ENCODE results near the gene CAMP. TPM values are rescaled to one million over a fixed set of nuclear protein-coding genes. Genes with fewer than 3 reads are reported as not detected.

CAMP gene
- total and polyA plus RNA-seq, 8 donors = 0.87 to 1.4 (median 0.92) TPM; not detected in 5

- 14 to 29% (median 27%) methylated on average over 6 of the region's 6 CpGs for WGBS, 5 donors
- DNase-seq = peak; percentile 72 to 83
- no peaks in the 10 kb centered on the region for H3K36me3 ChIP-seq
- H3K4me1 ChIP-seq = peaks cover 8 to 29% (median 18%) of the 10 kb centered on the region in 4 donors
- H3K27ac ChIP-seq = peak overlapping the region; percentile 11 to 67 (median 53)
- H3K9me3 ChIP-seq = no peaks in the 10 kb centered on the region
- peak overlapping the region in 1 of 4 donors; percentile 24 for H3K4me3 ChIP-seq
- TF ChIP-seq EP300 (IDR thresholded peaks at IDR 0.05) (no peak), POLR2A (IDR thresholded peaks at IDR 0.05) (no peak), POLR2AphosphoS5 (IDR thresholded peaks at IDR 0.05) (peak in 1 of 3 donors; percentile 22)
- TF ChIP-seq, protein P1, sequence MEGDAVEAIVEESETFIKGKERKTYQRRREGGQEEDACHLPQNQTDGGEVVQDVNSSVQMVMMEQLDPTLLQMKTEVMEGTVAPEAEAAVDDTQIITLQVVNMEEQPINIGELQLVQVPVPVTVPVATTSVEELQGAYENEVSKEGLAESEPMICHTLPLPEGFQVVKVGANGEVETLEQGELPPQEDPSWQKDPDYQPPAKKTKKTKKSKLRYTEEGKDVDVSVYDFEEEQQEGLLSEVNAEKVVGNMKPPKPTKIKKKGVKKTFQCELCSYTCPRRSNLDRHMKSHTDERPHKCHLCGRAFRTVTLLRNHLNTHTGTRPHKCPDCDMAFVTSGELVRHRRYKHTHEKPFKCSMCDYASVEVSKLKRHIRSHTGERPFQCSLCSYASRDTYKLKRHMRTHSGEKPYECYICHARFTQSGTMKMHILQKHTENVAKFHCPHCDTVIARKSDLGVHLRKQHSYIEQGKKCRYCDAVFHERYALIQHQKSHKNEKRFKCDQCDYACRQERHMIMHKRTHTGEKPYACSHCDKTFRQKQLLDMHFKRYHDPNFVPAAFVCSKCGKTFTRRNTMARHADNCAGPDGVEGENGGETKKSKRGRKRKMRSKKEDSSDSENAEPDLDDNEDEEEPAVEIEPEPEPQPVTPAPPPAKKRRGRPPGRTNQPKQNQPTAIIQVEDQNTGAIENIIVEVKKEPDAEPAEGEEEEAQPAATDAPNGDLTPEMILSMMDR (IDR thresholded peaks at IDR 0.05) = peak in 5 of 7 experiments; percentile 32 to 46 (median 37)
- intact Hi-C loops (cut with DNase I; ENCODE audit: low total_unique reads) = no loop called here
- no peaks in the 10 kb centered on the region for H3K27me3 ChIP-seq
Observed at GRCh38 chr3:48232734-48233133, 9.4 kb downstream of the CAMP start.

GRCh38 chr3:48233542-48233941, 10.2 kb downstream of the CAMP start:
- H3K36me3 ChIP-seq = no peaks in the 10 kb centered on the region
- WGBS, 5 donors = 47 to 75% (median 68%) methylated on average over 2 of the region's 2 CpGs
- peaks cover 8 to 29% (median 18%) of the 10 kb centered on the region in 4 donors for H3K4me1 ChIP-seq
- peak overlapping the region in 2 of 5 donors; percentile 63 to 67 for H3K27ac ChIP-seq
- TF ChIP-seq POLR2A (IDR thresholded peaks at IDR 0.05) = no peak
- no peak for TF ChIP-seq EP300 (IDR thresholded peaks at IDR 0.05)
- TF ChIP-seq, protein P1 (IDR thresholded peaks at IDR 0.05) = no peak
- no peak for TF ChIP-seq POLR2AphosphoS5 (IDR thresholded peaks at IDR 0.05)
- H3K9me3 ChIP-seq = no peaks in the 10 kb centered on the region
- intact Hi-C loops (cut with DNase I; ENCODE audit: low total_unique reads) = no loop called here
- no peak for DNase-seq
- no peak overlapping the region for H3K4me3 ChIP-seq
- no peaks in the 10 kb centered on the region for H3K27me3 ChIP-seq

- intact Hi-C loops (cut with DNase I; ENCODE audit: low total_unique reads) = no loop called here
- Histone ChIP-seq H3K4me3 (no peak overlapping the region), H3K27me3 (no peaks in the 10 kb centered on the region), H3K9me3 (no peaks in the 10 kb centered on the region), H3K27ac (no peak overlapping the region), H3K4me1 (peaks cover 11 to 35% (median 25%) of the 10 kb centered on the region in 4 donors), H3K36me3 (no peaks in the 10 kb centered on the region)
- TF ChIP-seq, protein P1 (IDR thresholded peaks at IDR 0.05) = no peak
- no peak for TF ChIP-seq EP300 (IDR thresholded peaks at IDR 0.05)
- TF ChIP-seq POLR2AphosphoS5 (IDR thresholded peaks at IDR 0.05) = no peak
- no peak for TF ChIP-seq POLR2A (IDR thresholded peaks at IDR 0.05)
- WGBS, 5 donors = 50 to 95% (median 85%) methylated on average over 1 of the region's 1 CpG
- no peak for DNase-seq
Observed at GRCh38 chr3:48236531-48236930, 13.2 kb downstream of the CAMP start.

DNA sequence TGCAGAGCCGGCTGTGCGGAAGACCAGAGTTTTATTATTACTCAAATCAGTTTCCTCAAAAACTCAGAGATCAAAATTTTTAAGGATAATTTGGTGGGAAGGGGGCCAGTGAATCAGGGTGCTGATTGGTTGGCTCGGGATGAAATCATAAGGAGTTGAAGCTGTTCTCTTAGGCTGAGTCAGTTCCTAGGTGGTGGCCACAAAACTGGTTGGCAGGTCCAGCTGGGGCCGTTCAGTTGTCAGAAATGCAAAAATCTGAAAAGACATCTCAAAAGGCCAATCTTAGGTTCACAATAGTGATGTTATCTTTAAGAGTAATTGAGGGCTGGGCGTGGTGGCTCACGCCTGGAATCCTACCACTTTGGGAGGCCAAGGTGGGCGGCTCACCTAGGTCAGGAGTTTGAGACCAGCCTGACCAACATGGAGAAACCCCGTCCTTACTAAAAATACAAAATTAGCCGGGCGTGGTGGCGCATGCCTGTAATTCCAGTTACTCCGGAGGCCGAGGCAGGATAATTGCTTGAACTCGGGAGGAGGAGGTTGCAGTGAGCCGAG, 15.3 kb downstream of the CAMP start:
- Histone ChIP-seq H3K27me3 (no peaks in the 10 kb centered on the region), H3K4me3 (no peak overlapping the region), H3K9me3 (no peaks in the 10 kb centered on the region), H3K4me1 (peaks cover 10 to 31% (median 20%) of the 10 kb centered on the region in 4 donors), H3K27ac (no peak overlapping the region), H3K36me3 (no peaks in the 10 kb centered on the region)
- 77 to 88% (median 86%) methylated on average over 15 of the region's 15 CpGs for WGBS, 5 donors
- TF ChIP-seq POLR2A (IDR thresholded peaks at IDR 0.05) (no peak), POLR2AphosphoS5 (IDR thresholded peaks at IDR 0.05) (no peak), EP300 (IDR thresholded peaks at IDR 0.05) (no peak)
- TF ChIP-seq, protein P1 (IDR thresholded peaks at IDR 0.05) = no peak
- DNase-seq = no peak
- intact Hi-C loops (cut with DNase I; ENCODE audit: low total_unique reads) = no loop called here
